ENCODE measurements around the gene HBE1. TPM values are rescaled to one million over a fixed set of nuclear protein-coding genes. Genes with fewer than 3 reads are reported as not detected.
A peak's percentile ranks its signal among the peaks of the same experiment; 100 is the strongest.

HBE1 gene
- total and polyA plus RNA-seq, 9 of the 15 experiments (the other 6 are each of a cell fraction or from before 2014, with no cell fraction given) = 612 to 10,250 (median 2,181) TPM

GRCh38 chr11:5288108-5288905 lies 18.6 kb upstream of the HBE1 start (continued):
- TF ChIP-seq TCF7L2 (IDR thresholded peaks at IDR 0.05; ENCODE audit: low read depth, low read length) (no peak), HDGF (IDR thresholded peaks at IDR 0.05) (no peak), HNRNPUL1 (IDR thresholded peaks at IDR 0.05; ENCODE audit: low read length) (no peak), HMGN3 (IDR thresholded peaks at IDR 0.05; ENCODE audit: borderline replicate concordance, extremely low read depth, insufficient read length, low read depth, low read length) (no peak), CBX2 (IDR thresholded peaks at IDR 0.05; ENCODE audit: insufficient read depth, low read length, poor library complexity, severe bottlenecking) (no peak), HCFC1 (IDR thresholded peaks at IDR 0.05; ENCODE audit: low read depth, low read length) (0 out of 2 replicates have a peak, but pooled peaks have one; percentile 23), JUNB (CRISPR knock-in tag; conservative IDR thresholded peaks at IDR 0.05) (no peak), HDAC1 (IDR thresholded peaks at IDR 0.05) (peak in 1 of 2 experiments; percentile 18; a peak in 2 of 4 replicates), TEAD2 (tag; IDR thresholded peaks at IDR 0.05) (no peak), CHAMP1 (IDR thresholded peaks at IDR 0.05) (no peak; the same call in 1 of the 2 replicates), BRD4 (IDR thresholded peaks at IDR 0.05) (no peak), ZNF354B (CRISPR knock-in tag; IDR thresholded peaks at IDR 0.05) (no peak), ZBTB33 (CRISPR knock-in tag; IDR thresholded peaks at IDR 0.05) (no peak)
- TF ChIP-seq, protein P1, sequence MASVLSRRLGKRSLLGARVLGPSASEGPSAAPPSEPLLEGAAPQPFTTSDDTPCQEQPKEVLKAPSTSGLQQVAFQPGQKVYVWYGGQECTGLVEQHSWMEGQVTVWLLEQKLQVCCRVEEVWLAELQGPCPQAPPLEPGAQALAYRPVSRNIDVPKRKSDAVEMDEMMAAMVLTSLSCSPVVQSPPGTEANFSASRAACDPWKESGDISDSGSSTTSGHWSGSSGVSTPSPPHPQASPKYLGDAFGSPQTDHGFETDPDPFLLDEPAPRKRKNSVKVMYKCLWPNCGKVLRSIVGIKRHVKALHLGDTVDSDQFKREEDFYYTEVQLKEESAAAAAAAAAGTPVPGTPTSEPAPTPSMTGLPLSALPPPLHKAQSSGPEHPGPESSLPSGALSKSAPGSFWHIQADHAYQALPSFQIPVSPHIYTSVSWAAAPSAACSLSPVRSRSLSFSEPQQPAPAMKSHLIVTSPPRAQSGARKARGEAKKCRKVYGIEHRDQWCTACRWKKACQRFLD (CRISPR knock-in tag; IDR thresholded peaks at IDR 0.05) = peak; percentile 80; the same call in 1 of the 2 replicates

Data from K562 (cell line).